ENCODE results near the gene ASAP3. TPM values are rescaled to one million over a fixed set of nuclear protein-coding genes. Genes with fewer than 3 reads are reported as not detected.

Gene ASAP3
- total RNA-seq, 1 experiment from 2014 or later: 7.1 TPM

DNA sequence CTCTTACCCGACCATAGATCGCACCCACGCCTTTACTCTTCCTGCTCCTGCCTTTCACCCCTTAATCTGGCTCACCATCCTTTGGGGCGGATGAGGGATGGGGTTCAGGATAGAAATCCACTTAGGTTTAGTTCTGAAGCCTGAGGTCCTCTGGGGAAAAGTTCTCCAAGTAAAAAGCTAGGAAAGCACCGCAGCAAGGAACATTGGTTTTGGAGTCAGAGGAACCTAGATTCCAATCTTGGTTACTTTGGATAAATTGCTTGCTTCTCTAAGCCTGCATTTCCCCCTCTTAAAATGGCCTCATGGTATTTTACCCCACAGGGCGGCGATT, 988 bp upstream of the ASAP3 start:
- in situ Hi-C loops (cut with HindIII; ENCODE audit: low pct_unique_long_range_greater_than_20kb, low sequenced_read_pairs): no loop called here
- no peak for DNase-seq (ENCODE audit: low read depth, low spot score)

GRCh38 chr1:23484253-23485001, 448 bp upstream of the ASAP3 start:
- in situ Hi-C loops (cut with HindIII; ENCODE audit: low pct_unique_long_range_greater_than_20kb, low sequenced_read_pairs): no loop called here
- DNase-seq (ENCODE audit: low read depth, low spot score): peak; percentile 90

GRCh38 chr1:23481904-23482303, 2.1 kb downstream of the ASAP3 start:
- in situ Hi-C loops (cut with HindIII; ENCODE audit: low pct_unique_long_range_greater_than_20kb, low sequenced_read_pairs): no loop called here
- no peak for DNase-seq (ENCODE audit: low read depth, low spot score)

DNA sequence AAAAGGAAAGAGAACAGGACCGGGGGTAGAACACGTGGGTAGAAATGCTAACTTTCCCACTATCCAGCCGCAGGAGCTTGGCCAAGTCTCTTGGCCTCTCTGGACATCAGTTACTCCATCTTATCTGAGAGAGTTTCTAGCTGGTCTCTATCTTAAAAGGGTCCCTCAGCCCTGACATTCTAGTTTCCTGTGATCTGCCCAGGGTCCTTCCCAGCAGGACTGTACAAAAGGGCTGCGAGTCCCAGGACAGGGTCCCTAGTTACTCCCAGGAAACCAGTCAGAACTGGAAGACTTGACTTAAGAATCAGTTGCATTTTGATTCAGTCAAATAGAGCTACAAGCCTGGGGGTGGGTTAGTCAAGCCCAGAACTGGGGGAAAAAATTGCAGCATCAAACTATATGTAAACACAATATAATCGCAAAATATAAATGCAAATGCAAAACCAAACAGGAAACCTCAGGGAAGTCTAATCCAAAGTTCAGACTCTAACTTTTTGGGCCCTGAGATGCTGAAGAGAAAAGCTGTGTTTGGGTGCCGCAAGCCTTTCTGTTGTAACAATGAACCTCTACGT, 2.9 kb downstream of the ASAP3 start:
- DNase-seq (ENCODE audit: low read depth, low spot score): no peak
- in situ Hi-C loops (cut with HindIII; ENCODE audit: low pct_unique_long_range_greater_than_20kb, low sequenced_read_pairs): no loop called here

DNA sequence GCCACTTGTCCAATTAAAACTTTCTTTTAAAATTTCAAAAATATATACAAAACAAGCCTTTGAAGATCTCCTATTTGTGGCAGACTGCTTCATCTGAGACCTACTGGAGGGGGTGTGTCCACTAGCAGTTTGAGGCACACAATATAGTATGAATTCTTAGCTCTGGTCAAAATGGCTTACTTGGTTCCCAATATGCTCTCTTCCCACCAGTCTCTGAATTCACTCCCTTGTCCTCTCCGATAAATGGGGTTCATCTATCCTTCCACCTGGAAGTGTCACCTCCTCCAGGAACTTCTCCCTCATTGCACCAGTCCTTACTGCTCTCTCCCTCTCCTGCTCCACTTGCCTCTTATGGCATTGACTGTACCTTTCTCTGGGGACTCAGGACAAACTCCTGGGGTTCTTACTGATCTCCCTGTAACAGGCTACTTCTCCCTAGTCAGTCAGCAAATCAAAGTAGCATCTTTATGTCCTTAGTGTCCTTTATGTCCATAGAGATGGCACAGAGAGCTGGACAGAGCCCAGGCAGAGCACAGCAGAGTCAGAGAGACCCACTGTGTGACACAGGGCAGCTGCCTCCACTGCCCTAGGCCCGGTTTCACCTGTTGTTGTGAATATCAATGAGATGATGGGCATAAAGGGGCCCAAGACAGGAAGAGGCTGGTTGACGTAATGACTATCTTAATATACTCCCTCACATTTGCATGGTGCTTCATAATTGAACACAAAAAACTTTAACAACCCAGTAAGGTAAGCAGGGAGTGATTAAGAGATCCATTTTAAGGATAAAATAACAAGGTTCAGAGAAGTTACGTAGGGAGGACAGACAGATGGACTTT, 3.6 kb downstream of the ASAP3 start:
- DNase-seq (ENCODE audit: low read depth, low spot score): no peak
- in situ Hi-C loops (cut with HindIII; ENCODE audit: low pct_unique_long_range_greater_than_20kb, low sequenced_read_pairs): no loop called here

- in situ Hi-C loops (cut with HindIII; ENCODE audit: low pct_unique_long_range_greater_than_20kb, low sequenced_read_pairs): no loop called here
- no peak for DNase-seq (ENCODE audit: low read depth, low spot score)
Measured at GRCh38 chr1:23479666-23479941, 4.4 kb downstream of the ASAP3 start.

GRCh38 chr1:23478896-23479665, 4.9 kb downstream of the ASAP3 start:
- DNase-seq (ENCODE audit: low read depth, low spot score): peak; percentile 16
- in situ Hi-C loops (cut with HindIII; ENCODE audit: low pct_unique_long_range_greater_than_20kb, low sequenced_read_pairs): no loop called here

GRCh38 chr1:23477359-23478144, 6.4 kb downstream of the ASAP3 start:
- DNase-seq (ENCODE audit: low read depth, low spot score): no peak
- in situ Hi-C loops (cut with HindIII; ENCODE audit: low pct_unique_long_range_greater_than_20kb, low sequenced_read_pairs): no loop called here

DNA sequence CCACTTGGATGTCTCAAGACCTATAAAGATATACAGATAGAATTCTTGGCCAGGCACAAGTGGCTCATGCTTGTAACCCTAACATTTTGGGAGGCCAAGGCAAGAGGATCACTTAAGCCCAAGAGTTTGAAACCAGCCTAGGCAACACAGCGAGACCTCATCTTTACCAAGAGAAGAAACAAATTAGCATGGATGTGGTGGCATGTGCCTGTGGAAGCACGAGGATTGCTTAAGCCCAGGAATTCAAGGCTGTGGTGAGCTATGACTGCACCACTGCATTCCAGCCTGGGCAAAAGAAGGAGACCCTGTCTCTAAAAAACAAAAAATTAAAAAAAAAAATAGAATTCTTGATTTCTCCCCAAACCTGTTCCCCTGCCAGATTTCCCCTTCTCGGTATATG, 8.3 kb downstream of the ASAP3 start:
- DNase-seq (ENCODE audit: low read depth, low spot score): no peak
- in situ Hi-C loops (cut with HindIII; ENCODE audit: low pct_unique_long_range_greater_than_20kb, low sequenced_read_pairs): no loop called here

DNA sequence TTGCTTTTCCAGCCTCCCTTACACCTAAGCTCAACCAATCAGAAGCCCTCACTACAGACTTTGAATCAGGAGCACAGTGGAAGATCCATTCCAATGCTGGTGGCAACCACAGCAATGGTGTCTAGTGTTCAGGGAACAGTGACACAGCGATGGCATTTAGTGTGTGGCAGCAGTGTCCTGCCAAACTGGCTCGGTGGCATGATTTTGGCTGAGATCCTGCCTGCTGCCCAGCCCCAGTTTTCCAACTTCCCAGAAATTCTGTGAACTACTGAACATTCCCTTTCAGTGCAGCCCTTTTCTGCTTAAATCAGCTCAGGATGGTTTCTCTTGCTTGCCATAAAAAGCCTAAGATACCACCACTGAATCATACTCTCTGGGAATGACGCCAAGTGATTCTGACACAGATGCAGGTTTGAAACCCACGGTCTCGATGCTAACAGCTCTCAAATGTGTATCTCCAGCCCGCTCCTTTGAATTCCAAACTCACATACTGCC, 8.8 kb downstream of the ASAP3 start:
- in situ Hi-C loops (cut with HindIII; ENCODE audit: low pct_unique_long_range_greater_than_20kb, low sequenced_read_pairs): no loop called here
- DNase-seq (ENCODE audit: low read depth, low spot score): no peak

DNA sequence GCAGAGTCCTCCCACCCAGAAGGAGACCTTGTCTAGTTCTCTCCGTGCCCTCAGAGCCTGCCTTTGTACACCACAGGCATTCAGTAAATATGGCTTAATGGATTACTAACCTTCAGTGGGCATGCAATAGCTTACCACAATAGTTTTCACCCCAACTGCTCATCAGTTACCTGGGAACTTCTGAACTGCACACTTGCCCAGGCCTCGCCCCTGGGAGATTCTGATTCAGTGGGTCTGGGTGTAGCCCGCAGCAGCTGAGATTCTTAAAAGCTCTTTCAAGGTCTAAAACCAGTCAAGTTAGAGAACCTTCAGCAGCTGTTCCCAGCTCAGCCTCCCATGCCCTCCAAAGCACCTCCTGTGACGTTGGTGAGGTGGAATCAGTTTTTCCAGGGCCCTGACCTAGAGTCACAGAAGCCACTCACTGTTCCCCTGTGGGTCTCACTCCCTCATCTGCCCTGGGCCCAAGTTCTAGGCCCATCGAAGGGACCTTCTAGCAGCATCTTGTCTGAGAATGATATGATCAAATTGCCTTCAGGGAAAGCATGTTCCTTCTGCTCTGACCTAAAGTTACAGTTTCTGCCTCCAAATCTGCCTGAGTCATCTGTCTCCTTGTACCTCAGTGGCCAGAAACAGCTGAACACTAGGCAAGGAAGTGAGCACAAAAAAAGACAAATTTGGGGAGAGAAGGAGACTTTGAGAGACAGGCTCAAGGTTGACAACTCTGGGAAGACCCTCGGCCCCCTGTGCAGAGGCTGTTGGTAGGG, 10.8 kb downstream of the ASAP3 start:
- in situ Hi-C loops (cut with HindIII; ENCODE audit: low pct_unique_long_range_greater_than_20kb, low sequenced_read_pairs): no loop called here
- DNase-seq (ENCODE audit: low read depth, low spot score): no peak

DNA sequence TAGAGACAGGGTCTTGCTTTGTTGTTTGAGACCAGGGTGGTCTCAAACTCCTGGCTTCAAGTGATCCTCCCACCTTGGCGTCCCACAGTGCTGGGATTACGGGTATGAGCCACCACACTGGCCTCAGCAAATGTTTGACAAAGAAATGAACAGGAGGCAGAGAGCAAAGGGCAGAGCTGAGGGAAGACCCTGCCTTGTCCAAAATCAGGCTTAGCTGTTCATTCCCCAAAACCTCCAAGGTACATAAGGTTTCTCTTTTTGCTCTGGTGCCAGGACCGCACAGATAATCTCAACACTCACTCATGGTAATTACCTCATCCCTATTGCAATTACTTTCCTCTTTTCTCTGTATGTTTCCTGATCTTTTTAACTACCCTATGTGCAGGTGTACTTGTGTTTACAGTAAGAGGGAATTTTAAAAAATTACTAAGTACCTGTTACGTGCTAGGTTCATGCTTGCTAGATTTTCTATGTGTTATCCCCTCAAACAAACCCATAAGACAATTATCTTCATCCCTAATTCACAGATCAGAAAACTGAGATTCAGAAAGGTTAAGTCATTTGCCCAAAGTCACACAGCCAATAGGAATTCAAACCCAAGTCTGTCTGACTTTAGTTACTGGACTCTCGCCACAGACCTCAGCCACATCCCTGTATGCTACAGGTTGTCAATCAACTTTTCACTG, 11.5 kb downstream of the ASAP3 start:
- DNase-seq (ENCODE audit: low read depth, low spot score): no peak
- in situ Hi-C loops (cut with HindIII; ENCODE audit: low pct_unique_long_range_greater_than_20kb, low sequenced_read_pairs): no loop called here

DNA sequence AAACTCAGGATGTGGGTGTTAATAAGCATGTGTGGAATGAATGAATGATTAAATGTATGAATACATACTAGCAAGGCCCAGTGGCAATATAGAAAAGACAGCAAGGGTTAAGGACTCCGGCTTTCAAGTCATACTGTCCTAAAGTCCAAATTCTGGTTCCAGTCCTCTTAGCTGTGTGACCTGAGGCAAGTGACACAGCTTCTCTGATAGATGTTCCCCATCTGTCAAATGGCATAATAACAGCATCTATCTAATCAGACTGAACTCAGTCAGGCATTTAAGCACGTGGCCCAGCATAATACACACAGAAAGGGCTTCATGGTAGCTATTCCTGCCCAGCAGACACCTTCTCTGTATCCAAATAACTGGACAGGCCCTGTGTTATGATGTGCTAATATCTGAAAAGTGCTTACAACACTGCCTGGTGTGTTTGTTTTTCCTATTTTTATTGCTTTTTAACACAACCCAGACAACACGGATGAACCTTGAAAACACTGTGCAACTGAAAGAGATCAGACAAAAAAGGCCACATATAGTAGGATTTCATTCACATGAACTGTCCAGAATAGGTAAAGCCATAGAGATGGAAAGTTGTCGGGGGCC, 12.4 kb downstream of the ASAP3 start:
- DNase-seq (ENCODE audit: low read depth, low spot score): no peak
- in situ Hi-C loops (cut with HindIII; ENCODE audit: low pct_unique_long_range_greater_than_20kb, low sequenced_read_pairs): no loop called here

- in situ Hi-C loops (cut with HindIII; ENCODE audit: low pct_unique_long_range_greater_than_20kb, low sequenced_read_pairs): no loop called here
- no peak for DNase-seq (ENCODE audit: low read depth, low spot score)
Measured at GRCh38 chr1:23470282-23471070, 13.5 kb downstream of the ASAP3 start.

GRCh38 chr1:23469372-23469982, 14.5 kb downstream of the ASAP3 start:
- DNase-seq (ENCODE audit: low read depth, low spot score): no peak
- in situ Hi-C loops (cut with HindIII; ENCODE audit: low pct_unique_long_range_greater_than_20kb, low sequenced_read_pairs): no loop called here
